Gastrocnemius medialis (tissue), 4 donors: Measurements from ENCODE around the gene CLEC14A.

Source experiments
- POLR2A ChIP-seq, 2 donors: fragments of 450-650 bp; IDR thresholded peaks; one replicate each; pipeline ENCODE4 v1.6.1; 2017; ENCODE audit warnings: antibody characterized with exemption in 2 of 2, mild to moderate bottlenecking in 2 of 2, moderate library complexity in 2 of 2
- TF ChIP-seq, protein P1 (sequence below), 5 experiments: fragments of 450-650 bp in 3 of 5; fragments of 200-600 bp in 2 of 5; sonication (generic) in 2 of 5; IDR thresholded peaks in 4 of 5; conservative IDR thresholded peaks in 1 of 5; 1 replicate in 4 of 5; 2 replicates in 1 of 5; pipeline ENCODE4 v1.5.1; 2016 to 2019; ENCODE audit warnings: antibody characterized with exemption in 5 of 5, mild to moderate bottlenecking in 3 of 5, moderate library complexity in 3 of 5

DNA sequence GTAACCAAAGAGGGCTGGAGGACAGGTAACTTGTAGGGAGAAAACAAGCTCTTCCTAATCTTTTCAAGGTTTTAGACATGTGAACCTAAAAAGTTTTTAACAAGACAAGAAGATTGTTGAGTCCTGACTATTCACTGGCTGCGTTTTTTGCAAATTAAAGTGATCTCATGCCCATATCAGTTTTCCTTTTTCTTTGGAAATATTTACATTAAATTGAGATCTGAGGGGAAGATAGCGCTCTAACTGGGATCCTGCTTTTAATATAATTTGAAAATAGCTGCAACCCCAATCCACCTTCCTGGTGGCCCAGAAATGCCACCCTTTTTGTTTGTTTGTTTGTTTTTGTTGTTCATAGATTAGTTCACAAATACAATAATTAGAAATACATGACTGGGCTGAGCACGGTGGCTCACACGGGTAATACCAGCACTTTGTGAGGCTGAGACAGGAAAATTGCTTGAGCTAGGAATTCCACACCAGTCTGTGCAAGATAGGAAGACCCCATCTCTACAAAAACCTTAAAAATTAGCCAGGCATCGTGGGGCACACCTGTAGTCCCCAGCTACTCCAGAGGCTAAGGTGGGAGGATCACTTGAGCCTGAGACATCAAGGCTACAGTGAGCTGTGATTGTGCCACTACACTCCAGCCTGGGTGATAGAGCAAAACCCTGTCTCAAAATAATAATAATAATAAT lies 50.6 kb downstream of the CLEC14A start:
- TF ChIP-seq, protein P1, sequence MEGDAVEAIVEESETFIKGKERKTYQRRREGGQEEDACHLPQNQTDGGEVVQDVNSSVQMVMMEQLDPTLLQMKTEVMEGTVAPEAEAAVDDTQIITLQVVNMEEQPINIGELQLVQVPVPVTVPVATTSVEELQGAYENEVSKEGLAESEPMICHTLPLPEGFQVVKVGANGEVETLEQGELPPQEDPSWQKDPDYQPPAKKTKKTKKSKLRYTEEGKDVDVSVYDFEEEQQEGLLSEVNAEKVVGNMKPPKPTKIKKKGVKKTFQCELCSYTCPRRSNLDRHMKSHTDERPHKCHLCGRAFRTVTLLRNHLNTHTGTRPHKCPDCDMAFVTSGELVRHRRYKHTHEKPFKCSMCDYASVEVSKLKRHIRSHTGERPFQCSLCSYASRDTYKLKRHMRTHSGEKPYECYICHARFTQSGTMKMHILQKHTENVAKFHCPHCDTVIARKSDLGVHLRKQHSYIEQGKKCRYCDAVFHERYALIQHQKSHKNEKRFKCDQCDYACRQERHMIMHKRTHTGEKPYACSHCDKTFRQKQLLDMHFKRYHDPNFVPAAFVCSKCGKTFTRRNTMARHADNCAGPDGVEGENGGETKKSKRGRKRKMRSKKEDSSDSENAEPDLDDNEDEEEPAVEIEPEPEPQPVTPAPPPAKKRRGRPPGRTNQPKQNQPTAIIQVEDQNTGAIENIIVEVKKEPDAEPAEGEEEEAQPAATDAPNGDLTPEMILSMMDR (IDR thresholded peaks at IDR 0.05 in 4 of 5, conservative IDR thresholded peaks at IDR 0.05 in 1 of 5): no peak
- TF ChIP-seq POLR2A (IDR thresholded peaks at IDR 0.05): no peak
